Osteocyte (in vitro differentiated cells): ENCODE results near the gene SPECC1. TPM values are rescaled to one million over a fixed set of nuclear protein-coding genes. Genes with fewer than 3 reads are reported as not detected.

Experiments used
- DNase-seq: peaks from one replicate; pipeline ENCODE4 v3.0.0; 2021; ENCODE audit warnings: mixed read lengths; ENCODE audit not compliant: unreplicated experiment; ENCODE audit errors: extremely low spot score
- H3K27ac Mint-ChIP-seq: one replicate; pipeline ENCODE4 v1.8.0; 2021; ENCODE audit warnings: mild to moderate bottlenecking, mixed read lengths; ENCODE audit not compliant: unreplicated experiment
- H3K27me3 Mint-ChIP-seq: one replicate; pipeline ENCODE4 v1.8.0; 2021; ENCODE audit warnings: mixed read lengths; ENCODE audit not compliant: unreplicated experiment
- H3K36me3 Mint-ChIP-seq: one replicate; pipeline ENCODE4 v1.8.0; 2021; ENCODE audit warnings: mixed read lengths; ENCODE audit not compliant: unreplicated experiment
- H3K4me1 Mint-ChIP-seq: one replicate; pipeline ENCODE4 v1.8.0; 2021; ENCODE audit warnings: mixed read lengths; ENCODE audit not compliant: unreplicated experiment
- H3K4me3 Mint-ChIP-seq: one replicate; pipeline ENCODE4 v1.8.0; 2021; ENCODE audit warnings: mild to moderate bottlenecking, moderate library complexity, mixed read lengths; ENCODE audit not compliant: unreplicated experiment
- H3K9me3 Mint-ChIP-seq: one replicate; pipeline ENCODE4 v1.8.0; 2021; ENCODE audit warnings: mixed read lengths; ENCODE audit not compliant: unreplicated experiment
- CTCF ChIP-seq: fragments of 200-600 bp; sonication (generic); IDR thresholded peaks from 2 replicates; pipeline ENCODE4 v1.5.0; 2021; ENCODE audit warnings: antibody characterized with exemption, mild to moderate bottlenecking, moderate library complexity
- total RNA-seq: library from RNA; stranded (reverse); gene quantifications from 2 replicates; pipeline ENCODE4 v1.2.1, GENCODE V29; 2021

SPECC1 gene
- total RNA-seq, 1 donor from 2014 or later, result 12.1 TPM

GRCh38 chr17:20066253-20066652, 57.1 kb downstream of the SPECC1 start:
- Mint-ChIP-seq H3K27ac (no peak overlapping the region), H3K36me3 (no peaks in the 10 kb centered on the region), H3K4me3 (no peak overlapping the region), H3K4me1 (peaks cover 7% of the 10 kb centered on the region), H3K27me3 (peaks cover 29% of the 10 kb centered on the region), H3K9me3 (no peaks in the 10 kb centered on the region)
- peak; percentile 19 for DNase-seq
- no peak for TF ChIP-seq CTCF

GRCh38 chr17:20067711-20068110, 58.6 kb downstream of the SPECC1 start:
- no peak for TF ChIP-seq CTCF
- Mint-ChIP-seq H3K27me3 (peaks cover 31% of the 10 kb centered on the region), H3K4me1 (peaks cover 7% of the 10 kb centered on the region), H3K27ac (no peak overlapping the region), H3K9me3 (no peaks in the 10 kb centered on the region), H3K36me3 (no peaks in the 10 kb centered on the region), H3K4me3 (no peak overlapping the region)
- no peak for DNase-seq

- Mint-ChIP-seq H3K27me3 (peaks cover 36% of the 10 kb centered on the region), H3K4me3 (no peak overlapping the region), H3K27ac (no peak overlapping the region), H3K36me3 (no peaks in the 10 kb centered on the region), H3K9me3 (no peaks in the 10 kb centered on the region), H3K4me1 (peaks cover 7% of the 10 kb centered on the region)
- DNase-seq, result no peak
- TF ChIP-seq CTCF, result no peak
These were observed 59.3 kb downstream of the SPECC1 start for GRCh38 chr17:20068445-20068844.

- H3K4me1 Mint-ChIP-seq, result peaks cover 7% of the 10 kb centered on the region
- no peak overlapping the region for H3K27ac Mint-ChIP-seq
- DNase-seq, result peak; percentile 67
- H3K9me3 Mint-ChIP-seq, result no peaks in the 10 kb centered on the region
- H3K4me3 Mint-ChIP-seq, result no peak overlapping the region
- no peaks in the 10 kb centered on the region for H3K36me3 Mint-ChIP-seq
- no peak for TF ChIP-seq CTCF
- H3K27me3 Mint-ChIP-seq, result peaks cover 51% of the 10 kb centered on the region
These were observed 62.9 kb downstream of the SPECC1 start for GRCh38 chr17:20071824-20072691.

- H3K27me3 Mint-ChIP-seq, result peaks cover 54% of the 10 kb centered on the region
- no peak overlapping the region for H3K4me3 Mint-ChIP-seq
- H3K9me3 Mint-ChIP-seq, result no peaks in the 10 kb centered on the region
- no peak for TF ChIP-seq CTCF
- peaks cover 8% of the 10 kb centered on the region for H3K4me1 Mint-ChIP-seq
- no peaks in the 10 kb centered on the region for H3K36me3 Mint-ChIP-seq
- no peak overlapping the region for H3K27ac Mint-ChIP-seq
- DNase-seq, result peak; percentile 32
These were observed 63.5 kb downstream of the SPECC1 start for GRCh38 chr17:20072692-20072992.
